ENCODE measurements around the gene CHRNB2. TPM values are rescaled to one million over a fixed set of nuclear protein-coding genes. Genes with fewer than 3 reads are reported as not detected.

The CHRNB2 gene
- total RNA-seq, 1 donor from 2014 or later, result 0.74 TPM

DNA sequence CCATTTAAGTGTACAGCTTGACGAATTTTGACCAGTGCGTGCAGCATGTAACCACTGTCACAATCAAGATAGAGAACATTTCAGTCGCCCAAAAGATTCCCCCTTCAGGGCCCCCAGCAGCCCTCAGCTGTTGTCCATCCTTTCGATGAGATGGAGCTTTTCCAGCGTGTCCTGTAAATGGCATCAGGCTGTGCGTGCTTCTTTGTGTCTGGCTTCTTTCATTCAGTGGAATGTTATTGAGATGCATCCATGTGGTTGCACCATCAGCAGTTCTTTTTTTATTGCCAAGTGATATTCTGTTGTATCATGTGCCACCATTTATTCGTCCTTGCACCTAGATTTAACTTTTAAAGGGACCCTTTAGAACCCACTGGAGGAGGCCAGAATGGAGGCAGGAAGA lies 31.0 kb upstream of the CHRNB2 start:
- intact Hi-C loops (cut with DNase I), result no loop called here
- H3K9me3 ChIP-seq, result no peaks in the 10 kb centered on the region
- H3K4me3 ChIP-seq, result no peak overlapping the region
- no peak for DNase-seq (ENCODE audit: extremely low spot score in 2 of 2)
- TF ChIP-seq POLR2AphosphoS5 (IDR thresholded peaks at IDR 0.05; ENCODE audit: insufficient read depth in 1 of 2, low read depth in 1 of 2), result no peak
- TF ChIP-seq, protein P1, sequence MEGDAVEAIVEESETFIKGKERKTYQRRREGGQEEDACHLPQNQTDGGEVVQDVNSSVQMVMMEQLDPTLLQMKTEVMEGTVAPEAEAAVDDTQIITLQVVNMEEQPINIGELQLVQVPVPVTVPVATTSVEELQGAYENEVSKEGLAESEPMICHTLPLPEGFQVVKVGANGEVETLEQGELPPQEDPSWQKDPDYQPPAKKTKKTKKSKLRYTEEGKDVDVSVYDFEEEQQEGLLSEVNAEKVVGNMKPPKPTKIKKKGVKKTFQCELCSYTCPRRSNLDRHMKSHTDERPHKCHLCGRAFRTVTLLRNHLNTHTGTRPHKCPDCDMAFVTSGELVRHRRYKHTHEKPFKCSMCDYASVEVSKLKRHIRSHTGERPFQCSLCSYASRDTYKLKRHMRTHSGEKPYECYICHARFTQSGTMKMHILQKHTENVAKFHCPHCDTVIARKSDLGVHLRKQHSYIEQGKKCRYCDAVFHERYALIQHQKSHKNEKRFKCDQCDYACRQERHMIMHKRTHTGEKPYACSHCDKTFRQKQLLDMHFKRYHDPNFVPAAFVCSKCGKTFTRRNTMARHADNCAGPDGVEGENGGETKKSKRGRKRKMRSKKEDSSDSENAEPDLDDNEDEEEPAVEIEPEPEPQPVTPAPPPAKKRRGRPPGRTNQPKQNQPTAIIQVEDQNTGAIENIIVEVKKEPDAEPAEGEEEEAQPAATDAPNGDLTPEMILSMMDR (IDR thresholded peaks at IDR 0.05), result no peak
- TF ChIP-seq POLR2A (IDR thresholded peaks at IDR 0.05), result no peak
- H3K36me3 ChIP-seq, result no peaks in the 10 kb centered on the region
- no peak overlapping the region for H3K27ac ChIP-seq
- H3K4me1 ChIP-seq, result no peaks in the 10 kb centered on the region
- H3K27me3 ChIP-seq, result no peaks in the 10 kb centered on the region

DNA sequence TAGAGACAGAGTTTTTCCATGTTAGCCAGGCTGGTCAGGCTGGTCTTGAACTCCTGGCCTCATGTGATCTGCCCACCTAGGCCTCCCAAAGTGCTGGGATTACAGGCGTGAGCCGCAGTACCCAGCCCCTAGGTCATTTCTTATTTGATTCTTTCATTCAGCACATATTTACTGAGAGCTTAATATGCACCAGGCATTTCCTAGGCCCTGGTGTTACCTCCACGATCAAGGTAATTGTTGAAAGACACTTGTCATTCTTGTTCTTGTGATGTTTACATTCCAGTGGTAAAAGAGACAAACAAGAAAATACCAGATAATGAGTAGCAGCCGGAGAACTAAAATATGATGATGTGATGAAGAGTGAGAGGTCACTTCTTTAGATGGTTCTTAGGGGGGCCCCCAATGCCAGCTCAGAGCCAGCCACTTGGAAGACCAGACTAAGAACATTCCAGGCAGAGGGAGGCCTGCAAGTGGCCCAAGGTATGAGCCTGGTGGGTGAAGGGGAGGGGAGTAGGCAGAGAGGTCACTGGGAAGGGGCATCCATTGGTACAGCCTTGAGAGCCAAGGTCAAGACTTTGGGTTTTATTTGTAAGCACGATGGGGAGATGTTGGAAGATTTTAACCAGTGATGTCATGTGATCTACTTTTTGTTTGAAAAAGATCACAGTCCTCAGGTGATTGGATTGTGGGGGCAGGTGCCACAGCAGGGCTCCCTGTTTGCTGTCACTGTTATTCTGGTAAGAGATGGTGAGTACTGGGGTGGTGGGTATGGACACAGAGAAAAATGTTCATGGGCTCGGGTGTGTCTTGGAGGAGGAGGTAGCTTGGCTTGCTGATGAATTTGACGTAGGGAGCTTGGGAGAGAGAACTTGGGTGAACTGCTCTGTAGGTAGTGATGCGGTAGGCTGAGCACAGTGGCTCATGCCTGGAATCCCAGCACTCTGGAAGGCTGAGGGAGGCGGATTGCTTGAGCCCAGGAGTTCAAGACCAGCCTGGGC lies 27.8 kb upstream of the CHRNB2 start:
- H3K27ac ChIP-seq, result no peak overlapping the region
- no peak for DNase-seq (ENCODE audit: extremely low spot score in 2 of 2)
- no peak for TF ChIP-seq POLR2A (IDR thresholded peaks at IDR 0.05)
- TF ChIP-seq, protein P1 (IDR thresholded peaks at IDR 0.05), result no peak
- TF ChIP-seq POLR2AphosphoS5 (IDR thresholded peaks at IDR 0.05; ENCODE audit: insufficient read depth in 1 of 2, low read depth in 1 of 2), result no peak
- intact Hi-C loops (cut with DNase I), result no loop called here
- H3K4me1 ChIP-seq, result no peaks in the 10 kb centered on the region
- no peaks in the 10 kb centered on the region for H3K9me3 ChIP-seq
- no peaks in the 10 kb centered on the region for H3K27me3 ChIP-seq
- H3K36me3 ChIP-seq, result no peaks in the 10 kb centered on the region
- H3K4me3 ChIP-seq, result no peak overlapping the region

DNA sequence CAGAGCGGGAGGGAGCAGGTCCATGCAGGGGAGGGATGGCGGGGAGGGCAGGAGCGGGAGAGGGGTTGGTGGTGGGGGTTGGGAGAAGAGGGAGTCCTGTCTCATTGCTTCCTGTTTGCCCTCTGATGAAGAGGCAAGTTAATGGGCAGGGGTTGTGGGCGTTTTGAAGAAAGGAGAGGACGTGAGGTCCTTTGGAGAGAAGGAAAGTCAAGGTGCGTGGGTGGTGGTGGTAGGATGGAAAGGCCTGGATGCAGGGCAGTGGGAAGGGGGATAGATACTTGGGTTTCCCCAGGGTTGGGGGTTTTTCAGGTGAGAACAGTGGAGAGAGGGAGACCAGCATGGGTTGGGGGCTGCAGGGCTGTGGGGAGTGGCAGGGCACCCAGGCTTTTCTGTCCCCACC lies 26.3 kb upstream of the CHRNB2 start:
- no peaks in the 10 kb centered on the region for H3K36me3 ChIP-seq
- intact Hi-C loops (cut with DNase I), result no loop called here
- no peak for DNase-seq (ENCODE audit: extremely low spot score in 2 of 2)
- H3K9me3 ChIP-seq, result no peaks in the 10 kb centered on the region
- no peak overlapping the region for H3K27ac ChIP-seq
- H3K4me3 ChIP-seq, result no peak overlapping the region
- H3K27me3 ChIP-seq, result no peaks in the 10 kb centered on the region
- TF ChIP-seq POLR2A (IDR thresholded peaks at IDR 0.05) (no peak), POLR2AphosphoS5 (IDR thresholded peaks at IDR 0.05; ENCODE audit: insufficient read depth in 1 of 2, low read depth in 1 of 2) (no peak)
- TF ChIP-seq, protein P1 (IDR thresholded peaks at IDR 0.05), result no peak
- H3K4me1 ChIP-seq, result no peaks in the 10 kb centered on the region

DNA sequence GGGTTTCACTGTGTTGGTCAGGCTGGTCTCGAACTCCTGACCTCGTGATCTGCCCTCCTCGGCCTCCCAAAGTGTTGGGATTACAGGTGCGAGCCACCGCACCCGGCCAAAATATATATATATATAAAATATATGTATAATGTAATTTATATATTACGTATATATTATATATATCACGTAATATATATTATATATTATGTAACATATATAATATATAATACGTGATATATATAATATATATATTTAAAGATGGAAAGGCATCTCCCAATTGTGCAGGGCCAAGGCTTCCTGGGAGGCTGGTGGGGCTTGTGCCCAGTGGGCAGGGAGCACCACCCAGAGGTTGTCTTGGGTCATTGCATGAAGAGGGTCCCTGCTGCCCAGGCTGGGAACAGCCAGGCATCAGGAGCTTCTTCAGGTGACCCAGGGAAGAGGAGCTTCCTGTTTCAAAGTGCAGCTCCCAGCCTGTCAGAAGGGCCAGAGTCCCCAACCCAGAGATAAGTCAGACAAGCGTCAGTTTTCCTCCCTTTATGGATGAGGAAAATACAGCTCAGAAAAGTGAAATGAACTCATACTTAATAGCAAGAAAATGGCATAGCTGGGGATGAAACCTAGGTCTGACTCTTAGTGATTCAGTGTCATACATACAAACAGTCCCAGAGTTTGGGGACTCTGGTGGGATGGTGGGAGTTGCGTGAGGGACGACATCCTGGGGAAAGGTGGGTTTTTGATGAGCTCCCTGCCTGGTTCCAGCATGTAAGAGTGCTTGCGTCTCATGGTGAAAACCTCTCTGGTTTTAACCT lies 21.1 kb upstream of the CHRNB2 start:
- no peak for DNase-seq (ENCODE audit: extremely low spot score in 2 of 2)
- no peaks in the 10 kb centered on the region for H3K27me3 ChIP-seq
- peaks cover 0 to 22% of the 10 kb centered on the region in 2 donors for H3K36me3 ChIP-seq
- H3K27ac ChIP-seq, result no peak overlapping the region
- intact Hi-C loops (cut with DNase I), result no loop called here
- TF ChIP-seq POLR2AphosphoS5 (IDR thresholded peaks at IDR 0.05; ENCODE audit: insufficient read depth in 1 of 2, low read depth in 1 of 2), result no peak
- TF ChIP-seq, protein P1 (IDR thresholded peaks at IDR 0.05), result peak in 1 of 3 experiments; percentile 44
- peaks cover 31% of the 10 kb centered on the region for H3K4me1 ChIP-seq
- H3K4me3 ChIP-seq, result no peak overlapping the region
- H3K9me3 ChIP-seq, result no peaks in the 10 kb centered on the region
